Measurements from ENCODE around the gene ARID3A.

DNA sequence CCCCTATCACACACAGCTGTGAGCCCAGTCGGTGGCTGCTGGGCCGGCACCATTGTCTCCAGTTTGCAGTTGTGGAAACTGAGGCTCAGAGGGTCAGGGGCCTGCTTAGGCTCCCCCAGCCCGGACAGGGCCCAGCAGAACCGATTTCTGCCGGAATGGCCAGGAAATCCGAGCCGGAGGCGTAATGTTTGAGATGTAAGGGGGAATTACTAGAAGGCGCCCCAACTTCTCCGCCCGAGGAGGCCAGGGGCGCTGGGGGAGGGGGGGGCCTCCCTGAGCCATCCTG lies 7.7 kb upstream of the ARID3A start:
- TF ChIP-seq, protein P1, sequence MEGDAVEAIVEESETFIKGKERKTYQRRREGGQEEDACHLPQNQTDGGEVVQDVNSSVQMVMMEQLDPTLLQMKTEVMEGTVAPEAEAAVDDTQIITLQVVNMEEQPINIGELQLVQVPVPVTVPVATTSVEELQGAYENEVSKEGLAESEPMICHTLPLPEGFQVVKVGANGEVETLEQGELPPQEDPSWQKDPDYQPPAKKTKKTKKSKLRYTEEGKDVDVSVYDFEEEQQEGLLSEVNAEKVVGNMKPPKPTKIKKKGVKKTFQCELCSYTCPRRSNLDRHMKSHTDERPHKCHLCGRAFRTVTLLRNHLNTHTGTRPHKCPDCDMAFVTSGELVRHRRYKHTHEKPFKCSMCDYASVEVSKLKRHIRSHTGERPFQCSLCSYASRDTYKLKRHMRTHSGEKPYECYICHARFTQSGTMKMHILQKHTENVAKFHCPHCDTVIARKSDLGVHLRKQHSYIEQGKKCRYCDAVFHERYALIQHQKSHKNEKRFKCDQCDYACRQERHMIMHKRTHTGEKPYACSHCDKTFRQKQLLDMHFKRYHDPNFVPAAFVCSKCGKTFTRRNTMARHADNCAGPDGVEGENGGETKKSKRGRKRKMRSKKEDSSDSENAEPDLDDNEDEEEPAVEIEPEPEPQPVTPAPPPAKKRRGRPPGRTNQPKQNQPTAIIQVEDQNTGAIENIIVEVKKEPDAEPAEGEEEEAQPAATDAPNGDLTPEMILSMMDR (IDR thresholded peaks at IDR 0.05), result no peak
- TF ChIP-seq POLR2A (IDR thresholded peaks at IDR 0.05), result no peak

Data from sigmoid colon (tissue), 3 donors.